Activated naive CD8-positive, alpha-beta T cell treated with anti-CD3 and anti-CD28 coated beads, Interleukin-2, amount 50 U/mL, for 24 hours (primary cell): ENCODE results near the gene COL9A3.
"Not testable (repeated sequence)": the region's sequence is repeated elsewhere in the genome, so short reads cannot be mapped to it uniquely, and the experiment has no call there.

Experiments
- ATAC-seq: fragments of 150-1000 bp; cut with Tn5 transposase; one replicate; pipeline ENCODE4 v1.10.0; 2021
- DNase-seq: peaks from one replicate; pipeline ENCODE4 v3.0.0; 2021
- H3K27ac Mint-ChIP-seq: one replicate; pipeline ENCODE4 v1.8.0; 2021; ENCODE audit warnings: mild to moderate bottlenecking, mixed read lengths
- H3K27me3 Mint-ChIP-seq: one replicate; pipeline ENCODE4 v1.8.0; 2021; ENCODE audit warnings: mixed read lengths
- H3K36me3 Mint-ChIP-seq: one replicate; pipeline ENCODE4 v1.8.0; 2021; ENCODE audit warnings: low read depth, mixed read lengths
- H3K4me1 Mint-ChIP-seq: one replicate; pipeline ENCODE4 v1.8.0; 2021; ENCODE audit warnings: mixed read lengths
- H3K4me3 Mint-ChIP-seq: one replicate; pipeline ENCODE4 v1.8.0; 2021; ENCODE audit warnings: mild to moderate bottlenecking, moderate library complexity, mixed read lengths
- H3K9me3 Mint-ChIP-seq: one replicate; pipeline ENCODE4 v1.8.0; 2021; ENCODE audit warnings: mixed read lengths

The COL9A3 gene

DNA sequence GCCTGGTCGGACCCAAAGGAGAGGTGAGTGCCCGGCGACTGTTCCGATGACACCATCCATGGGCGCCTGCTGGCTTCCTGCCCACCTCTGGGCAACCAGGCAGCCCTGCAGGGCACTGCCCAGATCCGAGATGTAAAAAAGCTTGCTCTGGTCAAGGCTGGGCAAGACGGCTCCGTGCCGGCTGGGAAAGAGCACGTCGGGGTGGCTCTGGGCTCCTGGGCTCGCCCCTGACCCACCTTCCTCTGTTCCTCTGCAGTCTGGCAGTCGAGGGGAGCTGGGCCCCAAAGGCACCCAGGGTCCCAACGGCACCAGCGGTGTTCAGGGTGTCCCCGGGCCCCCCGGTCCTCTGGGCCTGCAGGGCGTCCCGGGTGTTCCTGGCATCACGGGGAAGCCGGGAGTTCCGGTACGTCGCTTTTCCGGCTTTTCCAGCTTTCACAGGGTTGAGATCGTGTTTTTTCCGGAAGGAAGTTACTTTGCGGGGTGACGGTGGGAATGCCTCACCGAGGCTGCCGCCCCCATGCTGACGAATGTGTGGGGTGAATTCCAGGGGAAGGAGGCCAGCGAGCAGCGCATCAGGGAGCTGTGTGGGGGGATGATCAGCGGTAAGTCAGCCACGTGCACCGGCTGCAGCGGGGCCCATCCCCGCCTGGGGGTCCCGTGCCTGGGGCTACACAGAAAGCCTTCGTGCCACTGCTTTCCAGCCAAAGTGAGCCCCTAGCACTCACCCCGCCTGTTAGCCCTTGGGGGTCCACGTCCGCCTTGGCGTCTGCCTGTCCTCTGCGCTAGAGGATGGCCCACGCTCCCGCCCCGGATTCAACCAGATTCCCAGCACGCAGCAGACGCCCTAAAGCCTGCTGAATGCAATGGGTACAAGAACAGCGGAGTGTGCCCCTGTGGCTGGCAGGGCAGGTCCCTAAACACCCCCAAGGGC, 19.3 kb downstream of the COL9A3 start:
- DNase-seq (no peak), ATAC-seq (no peak)
- Mint-ChIP-seq H3K4me3 (no peak overlapping the region), H3K36me3 (no peaks in the 10 kb centered on the region), H3K27ac (no peak overlapping the region), H3K4me1 (peaks cover 5% of the 10 kb centered on the region), H3K9me3 (no peaks in the 10 kb centered on the region), H3K27me3 (no peaks in the 10 kb centered on the region)

DNA sequence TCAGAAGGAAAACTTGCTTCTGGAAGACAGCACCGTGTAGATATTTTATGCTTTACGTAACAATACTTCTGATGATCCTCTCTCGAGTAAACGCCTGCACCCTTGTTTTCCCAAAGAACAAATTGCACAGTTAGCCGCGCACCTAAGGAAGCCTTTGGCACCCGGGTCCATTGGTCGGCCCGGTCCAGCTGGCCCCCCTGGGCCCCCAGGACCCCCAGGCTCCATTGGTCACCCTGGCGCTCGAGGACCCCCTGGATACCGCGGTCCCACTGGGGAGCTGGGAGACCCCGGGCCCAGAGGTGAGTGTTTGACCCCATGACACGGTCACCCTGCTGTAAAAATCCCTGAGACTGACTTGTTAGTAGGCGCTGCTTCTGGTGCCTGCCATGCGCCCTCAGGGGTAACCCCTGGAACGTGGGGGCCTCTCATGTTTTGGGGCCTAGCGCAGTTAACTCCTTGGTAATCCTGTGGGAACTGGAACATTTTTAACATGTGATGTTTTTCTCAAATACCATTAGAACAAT, 20.2 kb downstream of the COL9A3 start:
- no peaks in the 10 kb centered on the region for H3K9me3 Mint-ChIP-seq
- DNase-seq (no peak), ATAC-seq (no peak)
- H3K4me3 Mint-ChIP-seq, result no peak overlapping the region
- no peaks in the 10 kb centered on the region for H3K36me3 Mint-ChIP-seq
- no peak overlapping the region for H3K27ac Mint-ChIP-seq
- H3K27me3 Mint-ChIP-seq, result no peaks in the 10 kb centered on the region
- H3K4me1 Mint-ChIP-seq, result peaks cover 3% of the 10 kb centered on the region

DNA sequence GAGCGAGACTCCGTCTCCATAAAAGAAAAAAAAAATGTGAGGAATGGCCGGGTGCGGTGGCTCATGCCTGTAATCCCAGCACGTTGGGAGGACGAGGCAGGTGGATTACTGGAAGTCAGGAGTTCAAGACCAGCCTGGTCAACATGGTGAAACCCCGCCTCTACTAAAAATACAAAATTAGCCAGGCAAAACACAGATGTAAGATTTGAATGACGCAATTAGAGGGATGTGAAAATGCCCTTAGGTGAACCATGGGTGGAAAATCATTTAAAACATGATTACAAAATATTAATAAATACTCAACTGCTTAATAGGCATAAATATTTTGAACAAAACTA, 20.9 kb downstream of the COL9A3 start:
- H3K36me3 Mint-ChIP-seq, result no peaks in the 10 kb centered on the region
- H3K27ac Mint-ChIP-seq, result no peak overlapping the region
- ATAC-seq (no peak), DNase-seq (no peak)
- H3K9me3 Mint-ChIP-seq, result no peaks in the 10 kb centered on the region
- H3K27me3 Mint-ChIP-seq, result no peaks in the 10 kb centered on the region
- H3K4me1 Mint-ChIP-seq, result no peaks in the 10 kb centered on the region
- no peak overlapping the region for H3K4me3 Mint-ChIP-seq

DNA sequence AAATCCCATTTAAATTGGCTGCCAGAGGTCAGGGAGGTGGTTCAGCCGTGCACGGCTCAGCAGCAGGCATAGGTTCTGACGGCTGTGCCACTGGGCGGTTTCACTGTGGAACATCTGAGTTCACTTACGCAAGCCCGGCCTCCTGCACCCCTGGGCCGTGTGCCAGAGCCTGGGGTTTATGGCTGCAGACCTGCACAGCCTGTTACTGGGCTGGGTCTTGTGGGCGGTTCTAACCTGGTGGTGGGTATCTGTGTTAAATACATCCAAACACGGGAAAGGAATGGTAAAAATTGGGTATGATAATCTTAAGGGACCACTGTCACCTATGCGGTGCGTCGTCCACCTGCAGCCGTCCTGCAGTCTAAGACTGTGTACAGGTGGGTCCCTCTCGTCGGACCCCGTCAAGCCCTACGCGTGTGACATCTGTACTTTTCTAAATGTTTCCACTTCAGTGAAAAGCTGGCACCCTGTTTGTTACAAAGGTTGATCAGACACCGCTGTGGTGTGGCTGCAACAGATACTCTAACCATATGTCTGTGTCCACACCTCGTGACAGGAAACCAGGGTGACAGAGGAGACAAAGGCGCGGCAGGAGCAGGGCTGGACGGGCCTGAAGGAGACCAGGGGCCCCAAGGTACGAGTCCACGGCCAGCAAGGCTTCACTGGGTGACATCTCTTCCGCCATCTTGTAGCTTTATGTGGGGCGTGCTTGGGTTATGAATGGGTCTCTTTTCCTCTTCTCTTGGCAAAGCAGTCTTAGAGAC, 21.5 kb downstream of the COL9A3 start:
- H3K4me1 Mint-ChIP-seq, result no peaks in the 10 kb centered on the region
- H3K27ac Mint-ChIP-seq, result no peak overlapping the region
- no peaks in the 10 kb centered on the region for H3K27me3 Mint-ChIP-seq
- H3K36me3 Mint-ChIP-seq, result no peaks in the 10 kb centered on the region
- H3K4me3 Mint-ChIP-seq, result no peak overlapping the region
- no peak for DNase-seq
- no peaks in the 10 kb centered on the region for H3K9me3 Mint-ChIP-seq
- peak; percentile 24 for ATAC-seq

GRCh38 chr20:62839261-62839660, 22.4 kb downstream of the COL9A3 start:
- no peak for DNase-seq
- H3K9me3 Mint-ChIP-seq, result no peaks in the 10 kb centered on the region
- no peaks in the 10 kb centered on the region for H3K27me3 Mint-ChIP-seq
- no peak for ATAC-seq
- no peaks in the 10 kb centered on the region for H3K36me3 Mint-ChIP-seq
- H3K4me3 Mint-ChIP-seq, result no peak overlapping the region
- H3K27ac Mint-ChIP-seq, result no peak overlapping the region
- H3K4me1 Mint-ChIP-seq, result no peaks in the 10 kb centered on the region

DNA sequence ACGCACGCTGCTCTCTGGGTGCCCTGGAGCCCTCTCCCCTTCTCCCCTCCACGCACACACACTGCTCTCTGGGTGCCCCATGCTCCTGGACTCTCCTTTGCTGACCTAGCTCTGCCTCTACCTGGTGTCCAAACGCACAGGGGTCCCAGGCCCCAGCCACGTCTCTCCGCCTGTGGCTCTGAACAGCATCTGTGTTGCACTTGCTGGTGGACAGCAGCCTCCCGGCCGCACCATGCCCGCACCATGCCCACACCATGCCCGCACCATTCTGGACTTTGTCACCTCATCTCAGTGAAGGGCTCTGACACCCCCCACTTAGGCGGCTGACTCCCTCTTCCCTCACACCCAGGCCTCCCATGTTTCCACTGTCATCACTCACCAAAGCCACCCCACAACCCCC, 23.0 kb downstream of the COL9A3 start:
- no peak overlapping the region for H3K4me3 Mint-ChIP-seq
- no peak overlapping the region for H3K27ac Mint-ChIP-seq
- ATAC-seq, result no peak
- no peaks in the 10 kb centered on the region for H3K27me3 Mint-ChIP-seq
- no peaks in the 10 kb centered on the region for H3K4me1 Mint-ChIP-seq
- no peaks in the 10 kb centered on the region for H3K36me3 Mint-ChIP-seq
- no peaks in the 10 kb centered on the region for H3K9me3 Mint-ChIP-seq
- DNase-seq, result no peak

- H3K27ac Mint-ChIP-seq, result no peak overlapping the region
- H3K27me3 Mint-ChIP-seq, result no peaks in the 10 kb centered on the region
- H3K36me3 Mint-ChIP-seq, result no peaks in the 10 kb centered on the region
- no peak overlapping the region for H3K4me3 Mint-ChIP-seq
- H3K4me1 Mint-ChIP-seq, result no peaks in the 10 kb centered on the region
- DNase-seq, result no peak
- H3K9me3 Mint-ChIP-seq, result no peaks in the 10 kb centered on the region
- ATAC-seq, result no peak
Measured at GRCh38 chr20:62840244-62841197, 23.7 kb downstream of the COL9A3 start.

DNA sequence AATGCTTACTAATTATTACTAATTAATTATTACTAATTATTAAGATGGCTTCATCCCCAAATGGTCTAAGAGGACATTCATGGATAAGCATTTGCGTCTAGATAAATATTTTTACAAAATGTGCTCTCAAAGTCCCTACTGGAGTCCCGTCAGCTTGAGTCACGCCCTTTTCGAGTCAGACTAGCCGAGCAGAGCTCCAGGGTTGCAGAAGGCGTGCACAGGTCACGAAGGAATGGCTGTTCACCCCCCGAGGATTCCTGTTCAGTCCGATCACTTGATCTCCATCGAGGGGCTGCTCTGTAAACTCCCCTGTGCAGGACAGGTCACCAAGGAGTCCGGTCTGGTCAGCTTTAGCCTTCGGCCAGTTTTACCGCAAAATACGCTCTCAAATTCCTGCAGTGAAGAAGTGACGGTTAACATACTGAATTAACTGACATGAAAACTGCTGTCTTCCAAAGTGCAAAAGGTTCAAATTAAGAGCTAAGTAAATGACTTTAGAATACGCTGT, 24.9 kb downstream of the COL9A3 start:
- Mint-ChIP-seq H3K4me1 (no peaks in the 10 kb centered on the region), H3K9me3 (no peaks in the 10 kb centered on the region), H3K4me3 (no peak overlapping the region), H3K36me3 (no peaks in the 10 kb centered on the region), H3K27ac (no peak overlapping the region), H3K27me3 (no peaks in the 10 kb centered on the region)
- DNase-seq (no peak), ATAC-seq (no peak)

- Mint-ChIP-seq H3K9me3 (no peaks in the 10 kb centered on the region), H3K27ac (no peak overlapping the region), H3K27me3 (no peaks in the 10 kb centered on the region), H3K36me3 (no peaks in the 10 kb centered on the region), H3K4me1 (no peaks in the 10 kb centered on the region), H3K4me3 (no peak overlapping the region)
- DNase-seq (no peak), ATAC-seq (no peak)
Measured at GRCh38 chr20:62843656-62844055, 26.8 kb downstream of the COL9A3 start.

DNA sequence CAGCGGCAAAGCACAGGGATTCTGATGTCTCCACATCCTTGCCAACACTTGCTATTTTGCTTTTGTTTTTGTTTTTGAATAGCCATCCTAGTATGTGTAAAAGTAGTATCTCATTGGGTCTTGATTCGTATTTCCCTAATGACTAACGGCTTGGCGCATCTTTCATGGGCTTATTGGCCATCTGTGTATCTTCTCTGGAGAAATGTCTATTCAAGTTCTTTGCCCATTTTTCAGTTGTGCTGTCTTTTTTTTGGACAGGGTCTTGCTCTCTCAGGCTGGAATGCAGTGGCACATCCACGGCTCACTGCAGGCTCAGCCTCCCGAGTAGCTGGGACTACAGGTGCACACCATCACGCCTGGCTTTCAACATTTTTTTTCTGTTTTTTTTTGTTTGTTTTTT, 27.3 kb downstream of the COL9A3 start:
- Mint-ChIP-seq H3K4me3 (no peak overlapping the region), H3K27ac (no peak overlapping the region)

DNA sequence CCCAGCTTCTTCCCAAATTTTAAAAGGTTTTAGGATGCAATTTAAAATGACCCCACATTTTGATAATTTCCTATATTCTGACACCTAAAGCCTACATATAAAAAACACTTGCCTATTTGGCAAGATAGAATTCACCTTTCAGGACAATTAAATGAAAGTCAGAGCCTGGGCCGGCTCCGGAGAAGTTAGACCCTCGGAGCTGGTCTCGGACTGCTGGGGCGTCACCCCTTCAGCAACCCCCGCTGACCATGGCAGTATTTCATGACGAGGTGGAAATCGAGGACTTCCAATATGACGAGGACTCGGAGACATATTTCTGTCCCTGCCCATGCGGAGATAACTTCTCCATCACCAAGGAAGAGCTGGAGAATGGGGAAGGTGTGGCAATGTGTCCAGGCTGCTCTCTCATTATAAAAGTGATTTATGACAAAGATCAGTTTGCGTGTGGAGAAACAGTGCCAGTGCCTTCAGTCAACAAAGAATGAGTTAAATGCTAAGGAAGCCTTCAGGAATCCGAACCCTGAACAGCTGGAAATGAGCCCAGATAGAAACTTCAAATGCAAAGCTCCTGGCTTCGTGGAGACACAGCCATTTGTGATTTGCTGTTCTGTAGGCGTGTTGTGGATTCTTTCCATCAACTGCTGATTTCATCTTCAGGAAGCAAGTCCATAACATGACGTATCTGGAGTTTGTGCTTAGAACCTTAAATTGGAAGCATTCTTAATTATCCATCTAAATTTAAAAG, 28.7 kb downstream of the COL9A3 start:
- Mint-ChIP-seq H3K9me3 (no peaks in the 10 kb centered on the region), H3K36me3 (no peaks in the 10 kb centered on the region), H3K4me1 (no peaks in the 10 kb centered on the region), H3K4me3 (no peak overlapping the region), H3K27ac (no peak overlapping the region), H3K27me3 (no peaks in the 10 kb centered on the region)
- ATAC-seq (no peak), DNase-seq (no peak)

More for the DNA sequence above, 27.3 kb downstream of the COL9A3 start:
- H3K27me3 Mint-ChIP-seq, result no peaks in the 10 kb centered on the region
- H3K36me3 Mint-ChIP-seq, result no peaks in the 10 kb centered on the region
- H3K4me1 Mint-ChIP-seq, result no peaks in the 10 kb centered on the region
- DNase-seq, result no peak
- ATAC-seq, result no peak
- no peaks in the 10 kb centered on the region for H3K9me3 Mint-ChIP-seq

- H3K9me3 Mint-ChIP-seq, result no peaks in the 10 kb centered on the region
- H3K27ac Mint-ChIP-seq, result no peak overlapping the region
- ATAC-seq (no peak), DNase-seq (no peak)
- H3K4me3 Mint-ChIP-seq, result no peak overlapping the region
- H3K27me3 Mint-ChIP-seq, result no peaks in the 10 kb centered on the region
- peaks cover 3% of the 10 kb centered on the region for H3K36me3 Mint-ChIP-seq
- H3K4me1 Mint-ChIP-seq, result no peaks in the 10 kb centered on the region
Measured at GRCh38 chr20:62846166-62846890, 29.5 kb downstream of the COL9A3 start.

GRCh38 chr20:62848917-62849316, 32.1 kb downstream of the COL9A3 start:
- not testable (repeated sequence) for H3K4me3 Mint-ChIP-seq, DNase-seq, H3K27ac Mint-ChIP-seq, H3K27me3 Mint-ChIP-seq, ATAC-seq, H3K9me3 Mint-ChIP-seq, H3K4me1 Mint-ChIP-seq
- peaks cover 13% of the 10 kb centered on the region for H3K36me3 Mint-ChIP-seq
